ENCODE measurements around the gene STAC2.

GRCh38 chr17:39222151-39222550, 3.6 kb downstream of the STAC2 start:
- TF ChIP-seq POLR2AphosphoS5 (IDR thresholded peaks at IDR 0.05) = no peak
- TF ChIP-seq CTCF (IDR thresholded peaks at IDR 0.05) = no peak
- TF ChIP-seq POLR2A (IDR thresholded peaks at IDR 0.05) = no peak

All from upper lobe of left lung (tissue), 4 donors.